ENCODE results near the gene MATN4. TPM values are rescaled to one million over a fixed set of nuclear protein-coding genes. Genes with fewer than 3 reads are reported as not detected.

MATN4 gene
- total RNA-seq, 1 donor from 2014 or later, result 0.75 TPM

DNA sequence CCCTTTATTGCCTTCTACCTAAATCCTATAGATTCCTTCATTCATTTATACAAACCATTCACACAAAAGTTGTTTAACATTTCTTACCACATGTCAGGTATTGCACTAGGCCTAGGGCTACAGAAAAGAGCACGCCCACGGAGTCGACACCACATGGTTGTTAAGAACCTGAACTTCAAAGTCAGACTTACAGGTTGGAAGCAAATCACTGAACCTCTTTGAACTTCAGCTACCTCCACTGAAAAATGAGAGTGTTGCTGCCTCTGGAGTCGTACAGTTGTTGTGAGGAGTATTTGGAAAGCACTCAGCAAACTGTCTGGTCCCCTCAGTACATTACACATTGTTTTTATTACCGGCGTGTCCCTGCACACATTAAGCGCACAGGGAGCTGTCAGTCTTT is 50.4 kb downstream of the MATN4 start:
- H3K27me3 Mint-ChIP-seq, result peaks cover 12% of the 10 kb centered on the region
- H3K36me3 Mint-ChIP-seq, result no peaks in the 10 kb centered on the region
- no peak for DNase-seq (ENCODE audit: extremely low spot score, unreplicated experiment)
- no peaks in the 10 kb centered on the region for H3K9me3 Mint-ChIP-seq
- H3K27ac Mint-ChIP-seq, result no peak overlapping the region
- H3K4me1 Mint-ChIP-seq (ENCODE audit: unreplicated experiment), result peaks cover 12% of the 10 kb centered on the region
- no peak overlapping the region for H3K4me3 Mint-ChIP-seq
- TF ChIP-seq, protein P1, sequence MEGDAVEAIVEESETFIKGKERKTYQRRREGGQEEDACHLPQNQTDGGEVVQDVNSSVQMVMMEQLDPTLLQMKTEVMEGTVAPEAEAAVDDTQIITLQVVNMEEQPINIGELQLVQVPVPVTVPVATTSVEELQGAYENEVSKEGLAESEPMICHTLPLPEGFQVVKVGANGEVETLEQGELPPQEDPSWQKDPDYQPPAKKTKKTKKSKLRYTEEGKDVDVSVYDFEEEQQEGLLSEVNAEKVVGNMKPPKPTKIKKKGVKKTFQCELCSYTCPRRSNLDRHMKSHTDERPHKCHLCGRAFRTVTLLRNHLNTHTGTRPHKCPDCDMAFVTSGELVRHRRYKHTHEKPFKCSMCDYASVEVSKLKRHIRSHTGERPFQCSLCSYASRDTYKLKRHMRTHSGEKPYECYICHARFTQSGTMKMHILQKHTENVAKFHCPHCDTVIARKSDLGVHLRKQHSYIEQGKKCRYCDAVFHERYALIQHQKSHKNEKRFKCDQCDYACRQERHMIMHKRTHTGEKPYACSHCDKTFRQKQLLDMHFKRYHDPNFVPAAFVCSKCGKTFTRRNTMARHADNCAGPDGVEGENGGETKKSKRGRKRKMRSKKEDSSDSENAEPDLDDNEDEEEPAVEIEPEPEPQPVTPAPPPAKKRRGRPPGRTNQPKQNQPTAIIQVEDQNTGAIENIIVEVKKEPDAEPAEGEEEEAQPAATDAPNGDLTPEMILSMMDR (conservative IDR thresholded peaks at IDR 0.05), result no peak

GRCh38 chr20:45257161-45257560 is 50.9 kb downstream of the MATN4 start:
- no peak for DNase-seq (ENCODE audit: extremely low spot score, unreplicated experiment)
- Mint-ChIP-seq H3K4me3 (no peak overlapping the region), H3K9me3 (no peaks in the 10 kb centered on the region), H3K27me3 (peaks cover 11% of the 10 kb centered on the region), H3K27ac (no peak overlapping the region), H3K4me1 (ENCODE audit: unreplicated experiment) (peaks cover 16% of the 10 kb centered on the region), H3K36me3 (no peaks in the 10 kb centered on the region)
- TF ChIP-seq, protein P1 (conservative IDR thresholded peaks at IDR 0.05), result no peak

- no peaks in the 10 kb centered on the region for H3K36me3 Mint-ChIP-seq
- H3K27ac Mint-ChIP-seq, result peak within 1 kb of the TSS; percentile 98
- no peaks in the 10 kb centered on the region for H3K9me3 Mint-ChIP-seq
- H3K4me1 Mint-ChIP-seq (ENCODE audit: unreplicated experiment), result peaks cover 20% of the 10 kb centered on the region
- H3K4me3 Mint-ChIP-seq, result peak within 1 kb of the TSS; percentile 77
- no peak for DNase-seq (ENCODE audit: extremely low spot score, unreplicated experiment)
- H3K27me3 Mint-ChIP-seq, result peaks cover 20% of the 10 kb centered on the region
- TF ChIP-seq, protein P1 (conservative IDR thresholded peaks at IDR 0.05), result no peak
Observed at GRCh38 chr20:45254383-45255262, 53.5 kb downstream of the MATN4 start, which contains the start of gene SLPI. TSS of gene SLPI (minus strand) at chr20:45254564. CDS start at chr20:45254543, 21 bp downstream.

GRCh38 chr20:45253261-45253660 is 54.8 kb downstream of the MATN4 start:
- H3K36me3 Mint-ChIP-seq, result no peaks in the 10 kb centered on the region
- TF ChIP-seq, protein P1 (conservative IDR thresholded peaks at IDR 0.05), result no peak
- H3K9me3 Mint-ChIP-seq, result no peaks in the 10 kb centered on the region
- peak overlapping the region; percentile 98 for H3K27ac Mint-ChIP-seq
- H3K27me3 Mint-ChIP-seq, result peaks cover 17% of the 10 kb centered on the region
- peak overlapping the region; percentile 77 for H3K4me3 Mint-ChIP-seq
- H3K4me1 Mint-ChIP-seq (ENCODE audit: unreplicated experiment), result peaks cover 20% of the 10 kb centered on the region
- DNase-seq (ENCODE audit: extremely low spot score, unreplicated experiment), result no peak

DNA sequence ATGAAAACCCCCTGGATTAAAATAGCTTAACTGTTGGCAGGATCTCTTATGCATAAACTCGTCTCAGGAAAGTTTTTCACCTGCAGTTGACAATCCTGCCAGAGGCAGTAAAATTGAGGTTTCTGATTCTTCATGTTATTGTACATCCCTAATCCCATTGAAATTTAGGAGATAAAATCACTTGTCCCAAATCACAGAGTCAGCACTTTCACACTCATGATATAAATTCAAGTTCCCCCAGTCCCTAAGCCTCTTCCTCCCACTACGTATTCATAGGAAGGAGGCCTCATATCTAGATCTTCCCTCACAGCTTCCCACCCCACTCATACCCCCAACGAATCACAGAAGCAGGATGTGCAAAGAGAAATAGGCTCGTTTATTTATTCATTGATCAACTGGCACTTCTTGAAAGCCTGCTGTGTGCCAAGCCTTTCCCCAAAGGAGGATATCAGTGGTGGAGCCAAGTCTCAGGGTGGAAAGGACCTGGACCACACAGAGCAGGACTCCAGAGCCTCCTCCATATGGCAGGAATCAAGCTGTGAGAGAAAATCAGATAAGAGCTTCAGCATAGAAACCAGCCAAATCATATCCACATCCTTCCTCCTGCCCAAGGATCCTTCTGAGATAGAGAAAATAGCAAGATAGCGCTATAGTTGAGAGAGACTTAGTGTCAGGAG is 56.1 kb downstream of the MATN4 start:
- Mint-ChIP-seq H3K4me3 (no peak overlapping the region), H3K27me3 (peaks cover 17% of the 10 kb centered on the region), H3K4me1 (ENCODE audit: unreplicated experiment) (peaks cover 16% of the 10 kb centered on the region), H3K27ac (peak overlapping the region; percentile 68), H3K9me3 (no peaks in the 10 kb centered on the region), H3K36me3 (no peaks in the 10 kb centered on the region)
- TF ChIP-seq, protein P1 (conservative IDR thresholded peaks at IDR 0.05), result no peak
- no peak for DNase-seq (ENCODE audit: extremely low spot score, unreplicated experiment)
